HEK293 (cell line): ENCODE results near the gene CDPF1.

Experiments used
- GLIS1 ChIP-seq: fragments of 450-650 bp; formaldehyde crosslinking; IDR thresholded peaks from 2 replicates; pipeline ENCODE4 v1.5.1; 2016; ENCODE audit warnings: missing biosample characterization, missing genetic modification characterization
- HOXD13 ChIP-seq: sonication (generic); formaldehyde crosslinking; IDR thresholded peaks from 2 replicates; pipeline ENCODE4 v1.8.0; 2022; ENCODE audit warnings: missing genetic modification reagents, borderline replicate concordance
- TRIM28 ChIP-seq: IDR thresholded peaks from 2 replicates; pipeline ENCODE4 v1.6.1; 2011; ENCODE audit warnings: low read length, control low read depth, borderline replicate concordance
- ZBTB17 ChIP-seq: fragments of 450-650 bp; formaldehyde crosslinking; IDR thresholded peaks from 2 replicates; pipeline ENCODE4 v1.5.1; 2016; ENCODE audit warnings: missing biosample characterization, missing genetic modification characterization
- ZNF239 ChIP-seq: fragments of 450-650 bp; formaldehyde crosslinking; IDR thresholded peaks from 2 replicates; pipeline ENCODE4 v1.5.1; 2016; ENCODE audit warnings: missing biosample characterization, missing genetic modification characterization
- ZNF266 ChIP-seq: fragments of 450-650 bp; formaldehyde crosslinking; IDR thresholded peaks from 2 replicates; pipeline ENCODE4 v1.5.1; 2016; ENCODE audit warnings: missing biosample characterization, missing genetic modification characterization, low read depth
- ZNF324 ChIP-seq: fragments of 450-650 bp; formaldehyde crosslinking; IDR thresholded peaks from 2 replicates; pipeline ENCODE4 v1.5.1; 2016; ENCODE audit warnings: missing biosample characterization, missing genetic modification characterization
- ZNF391 ChIP-seq: fragments of 450-650 bp; formaldehyde crosslinking; IDR thresholded peaks from 2 replicates; pipeline ENCODE4 v1.5.1; 2016; ENCODE audit warnings: low read depth, missing biosample characterization, missing genetic modification characterization, borderline replicate concordance
- ZNF404 ChIP-seq: fragments of 450-650 bp; formaldehyde crosslinking; IDR thresholded peaks from 2 replicates; pipeline ENCODE4 v1.5.1; 2017; ENCODE audit warnings: missing biosample characterization, missing genetic modification characterization
- ZNF473 ChIP-seq: fragments of 450-650 bp; formaldehyde crosslinking; IDR thresholded peaks from 2 replicates; pipeline ENCODE4 v1.5.1; 2017; ENCODE audit warnings: missing biosample characterization, missing genetic modification characterization
- ZNF510 ChIP-seq: fragments of 450-650 bp; formaldehyde crosslinking; IDR thresholded peaks from 2 replicates; pipeline ENCODE4 v1.5.1; 2018; ENCODE audit warnings: mild to moderate bottlenecking, missing genetic modification characterization, missing biosample characterization; ENCODE audit not compliant: insufficient replicate concordance
- ZNF549 ChIP-seq: fragments of 450-650 bp; IDR thresholded peaks from 2 replicates; pipeline ENCODE4 v1.5.1; 2018; ENCODE audit warnings: missing biosample characterization, missing genetic modification characterization, mild to moderate bottlenecking, inconsistent platforms, moderate library complexity
- ZNF560 ChIP-seq: fragments of 450-650 bp; formaldehyde crosslinking; IDR thresholded peaks from 2 replicates; pipeline ENCODE4 v1.5.1; 2017; ENCODE audit warnings: missing biosample characterization, missing genetic modification characterization, borderline replicate concordance
- ZNF629 ChIP-seq: fragments of 450-650 bp; formaldehyde crosslinking; IDR thresholded peaks from 2 replicates; pipeline ENCODE4 v1.5.1; 2017; ENCODE audit warnings: missing biosample characterization, missing genetic modification characterization
- ZNF707 ChIP-seq: fragments of 450-650 bp; formaldehyde crosslinking; IDR thresholded peaks from 2 replicates; pipeline ENCODE4 v1.5.1; 2016; ENCODE audit warnings: missing biosample characterization, missing genetic modification characterization
- ZSCAN30 ChIP-seq: fragments of 450-650 bp; IDR thresholded peaks from 2 replicates; pipeline ENCODE4 v1.5.1; 2018; ENCODE audit warnings: missing biosample characterization, mild to moderate bottlenecking, missing genetic modification characterization, moderate library complexity
- TF ChIP-seq, protein P1 (sequence below): fragments of 450-650 bp; formaldehyde crosslinking; conservative IDR thresholded peaks from 2 replicates; pipeline ENCODE4 v1.5.1; 2016; ENCODE audit warnings: low read depth, missing biosample characterization, missing genetic modification characterization
- TF ChIP-seq, protein P2 (sequence below): fragments of 450-650 bp; formaldehyde crosslinking; IDR thresholded peaks from 2 replicates; pipeline ENCODE4 v1.5.1; 2016; ENCODE audit warnings: missing biosample characterization, missing genetic modification characterization
- TF ChIP-seq, protein P3 (sequence below): fragments of 450-650 bp; formaldehyde crosslinking; IDR thresholded peaks from 2 replicates; pipeline ENCODE4 v1.5.1; 2016; ENCODE audit warnings: missing biosample characterization, missing genetic modification characterization
- TF ChIP-seq, protein P4 (sequence below): fragments of 450-650 bp; formaldehyde crosslinking; IDR thresholded peaks from 2 replicates; pipeline ENCODE4 v1.5.1; 2016; ENCODE audit warnings: missing biosample characterization, missing genetic modification characterization
- TF ChIP-seq, protein P5 (sequence below): fragments of 450-650 bp; formaldehyde crosslinking; IDR thresholded peaks from 2 replicates; pipeline ENCODE4 v1.5.1; 2016; ENCODE audit warnings: missing biosample characterization, missing genetic modification characterization, low read depth
- TF ChIP-seq, protein P6 (sequence below): fragments of 450-650 bp; formaldehyde crosslinking; IDR thresholded peaks from 2 replicates; pipeline ENCODE4 v1.5.1; 2016; ENCODE audit warnings: missing biosample characterization, missing genetic modification characterization
- TF ChIP-seq, protein P7 (sequence below): fragments of 450-650 bp; IDR thresholded peaks from 2 replicates; pipeline ENCODE4 v1.5.1; 2018; ENCODE audit warnings: missing biosample characterization, missing genetic modification characterization

Gene CDPF1

DNA sequence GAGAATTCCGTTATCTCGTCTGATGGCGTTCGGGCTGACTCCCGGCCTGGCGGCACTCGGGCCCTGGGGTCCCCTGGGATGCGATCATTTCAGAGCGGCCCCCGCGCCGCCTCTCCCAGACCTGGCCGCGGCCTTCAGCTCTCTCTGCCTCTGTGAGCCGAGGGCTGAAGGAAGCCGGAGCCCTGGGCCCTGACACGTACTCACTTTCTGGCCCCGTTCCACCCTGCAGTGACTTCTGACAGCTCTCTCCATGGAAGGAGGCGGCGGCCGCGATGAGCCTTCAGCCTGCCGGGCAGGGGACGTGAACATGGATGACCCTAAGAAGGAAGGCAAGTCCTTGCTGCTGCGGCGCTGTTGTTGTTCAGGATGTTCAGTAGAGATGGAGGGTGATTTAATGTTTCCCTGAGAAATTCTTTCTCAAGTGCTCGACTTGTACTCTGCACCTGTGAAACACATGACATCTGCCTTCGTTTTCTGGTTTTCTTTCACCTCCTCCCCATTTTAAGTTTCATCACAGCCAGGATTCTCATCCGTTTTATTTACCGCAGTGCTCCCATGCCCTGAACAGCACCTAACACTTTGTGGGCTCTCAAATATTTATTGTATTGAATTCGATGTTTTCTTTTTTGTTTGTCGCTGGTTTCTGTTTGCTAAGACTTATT lies 47.2 kb upstream of the CDPF1 start (continued):
- TF ChIP-seq, protein P1, sequence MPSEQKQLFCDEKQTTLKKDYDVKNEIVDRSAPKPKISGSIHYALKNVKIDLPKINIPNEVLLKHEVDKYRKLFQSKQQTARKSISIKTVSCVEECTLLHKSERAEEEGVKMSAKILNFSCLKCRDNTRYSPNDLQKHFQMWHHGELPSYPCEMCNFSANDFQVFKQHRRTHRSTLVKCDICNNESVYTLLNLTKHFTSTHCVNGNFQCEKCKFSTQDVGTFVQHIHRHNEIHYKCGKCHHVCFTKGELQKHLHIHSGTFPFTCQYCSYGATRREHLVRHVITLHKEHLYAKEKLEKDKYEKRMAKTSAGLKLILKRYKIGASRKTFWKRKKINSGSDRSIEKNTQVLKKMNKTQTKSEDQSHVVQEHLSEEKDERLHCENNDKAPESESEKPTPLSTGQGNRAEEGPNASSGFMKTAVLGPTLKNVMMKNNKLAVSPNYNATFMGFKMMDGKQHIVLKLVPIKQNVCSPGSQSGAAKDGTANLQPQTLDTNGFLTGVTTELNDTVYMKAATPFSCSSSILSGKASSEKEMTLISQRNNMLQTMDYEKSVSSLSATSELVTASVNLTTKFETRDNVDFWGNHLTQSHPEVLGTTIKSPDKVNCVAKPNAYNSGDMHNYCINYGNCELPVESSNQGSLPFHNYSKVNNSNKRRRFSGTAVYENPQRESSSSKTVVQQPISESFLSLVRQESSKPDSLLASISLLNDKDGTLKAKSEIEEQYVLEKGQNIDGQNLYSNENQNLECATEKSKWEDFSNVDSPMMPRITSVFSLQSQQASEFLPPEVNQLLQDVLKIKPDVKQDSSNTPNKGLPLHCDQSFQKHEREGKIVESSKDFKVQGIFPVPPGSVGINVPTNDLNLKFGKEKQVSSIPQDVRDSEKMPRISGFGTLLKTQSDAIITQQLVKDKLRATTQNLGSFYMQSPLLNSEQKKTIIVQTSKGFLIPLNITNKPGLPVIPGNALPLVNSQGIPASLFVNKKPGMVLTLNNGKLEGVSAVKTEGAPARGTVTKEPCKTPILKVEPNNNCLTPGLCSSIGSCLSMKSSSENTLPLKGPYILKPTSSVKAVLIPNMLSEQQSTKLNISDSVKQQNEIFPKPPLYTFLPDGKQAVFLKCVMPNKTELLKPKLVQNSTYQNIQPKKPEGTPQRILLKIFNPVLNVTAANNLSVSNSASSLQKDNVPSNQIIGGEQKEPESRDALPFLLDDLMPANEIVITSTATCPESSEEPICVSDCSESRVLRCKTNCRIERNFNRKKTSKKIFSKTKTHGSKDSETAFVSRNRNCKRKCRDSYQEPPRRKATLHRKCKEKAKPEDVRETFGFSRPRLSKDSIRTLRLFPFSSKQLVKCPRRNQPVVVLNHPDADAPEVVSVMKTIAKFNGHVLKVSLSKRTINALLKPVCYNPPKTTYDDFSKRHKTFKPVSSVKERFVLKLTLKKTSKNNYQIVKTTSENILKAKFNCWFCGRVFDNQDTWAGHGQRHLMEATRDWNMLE (tag by site-specific recombination), result no peak
- TF ChIP-seq, protein P2, sequence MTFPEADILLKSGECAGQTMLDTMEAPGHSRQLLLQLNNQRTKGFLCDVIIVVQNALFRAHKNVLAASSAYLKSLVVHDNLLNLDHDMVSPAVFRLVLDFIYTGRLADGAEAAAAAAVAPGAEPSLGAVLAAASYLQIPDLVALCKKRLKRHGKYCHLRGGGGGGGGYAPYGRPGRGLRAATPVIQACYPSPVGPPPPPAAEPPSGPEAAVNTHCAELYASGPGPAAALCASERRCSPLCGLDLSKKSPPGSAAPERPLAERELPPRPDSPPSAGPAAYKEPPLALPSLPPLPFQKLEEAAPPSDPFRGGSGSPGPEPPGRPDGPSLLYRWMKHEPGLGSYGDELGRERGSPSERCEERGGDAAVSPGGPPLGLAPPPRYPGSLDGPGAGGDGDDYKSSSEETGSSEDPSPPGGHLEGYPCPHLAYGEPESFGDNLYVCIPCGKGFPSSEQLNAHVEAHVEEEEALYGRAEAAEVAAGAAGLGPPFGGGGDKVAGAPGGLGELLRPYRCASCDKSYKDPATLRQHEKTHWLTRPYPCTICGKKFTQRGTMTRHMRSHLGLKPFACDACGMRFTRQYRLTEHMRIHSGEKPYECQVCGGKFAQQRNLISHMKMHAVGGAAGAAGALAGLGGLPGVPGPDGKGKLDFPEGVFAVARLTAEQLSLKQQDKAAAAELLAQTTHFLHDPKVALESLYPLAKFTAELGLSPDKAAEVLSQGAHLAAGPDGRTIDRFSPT (tag by site-specific recombination), result no peak
- TF ChIP-seq, protein P3, sequence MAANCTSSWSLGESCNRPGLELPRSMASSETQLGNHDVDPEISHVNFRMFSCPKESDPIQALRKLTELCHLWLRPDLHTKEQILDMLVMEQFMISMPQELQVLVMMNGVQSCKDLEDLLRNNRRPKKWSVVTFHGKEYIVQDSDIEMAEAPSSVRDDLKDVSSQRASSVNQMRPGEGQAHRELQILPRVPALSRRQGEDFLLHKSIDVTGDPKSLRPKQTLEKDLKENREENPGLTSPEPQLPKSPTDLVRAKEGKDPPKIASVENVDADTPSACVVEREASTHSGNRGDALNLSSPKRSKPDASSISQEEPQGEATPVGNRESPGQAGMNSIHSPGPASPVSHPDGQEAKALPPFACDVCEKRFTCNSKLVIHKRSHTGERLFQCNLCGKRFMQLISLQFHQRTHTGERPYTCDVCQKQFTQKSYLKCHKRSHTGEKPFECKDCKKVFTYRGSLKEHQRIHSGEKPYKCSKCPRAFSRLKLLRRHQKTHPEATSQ (tag by site-specific recombination), result no peak
- TF ChIP-seq ZBTB17 (tag by site-specific recombination) (peak; percentile 37; the same call in 1 of the 2 replicates), GLIS1 (peak; percentile 24; the same call in 1 of the 2 replicates), TRIM28 (no peak), ZNF510 (tag by site-specific recombination) (no peak), ZNF549 (tag by site-specific recombination) (no peak), HOXD13 (CRISPR knock-in tag) (no peak), ZNF629 (tag by site-specific recombination) (no peak), ZNF266 (tag by site-specific recombination) (no peak), ZNF239 (tag by site-specific recombination) (no peak), ZNF707 (tag by site-specific recombination) (no peak), ZNF391 (tag by site-specific recombination) (no peak), ZNF560 (no peak), ZNF404 (no peak), ZNF324 (tag by site-specific recombination) (no peak), ZSCAN30 (tag by site-specific recombination) (no peak), ZNF473 (tag by site-specific recombination) (no peak)
- TF ChIP-seq, protein P4, sequence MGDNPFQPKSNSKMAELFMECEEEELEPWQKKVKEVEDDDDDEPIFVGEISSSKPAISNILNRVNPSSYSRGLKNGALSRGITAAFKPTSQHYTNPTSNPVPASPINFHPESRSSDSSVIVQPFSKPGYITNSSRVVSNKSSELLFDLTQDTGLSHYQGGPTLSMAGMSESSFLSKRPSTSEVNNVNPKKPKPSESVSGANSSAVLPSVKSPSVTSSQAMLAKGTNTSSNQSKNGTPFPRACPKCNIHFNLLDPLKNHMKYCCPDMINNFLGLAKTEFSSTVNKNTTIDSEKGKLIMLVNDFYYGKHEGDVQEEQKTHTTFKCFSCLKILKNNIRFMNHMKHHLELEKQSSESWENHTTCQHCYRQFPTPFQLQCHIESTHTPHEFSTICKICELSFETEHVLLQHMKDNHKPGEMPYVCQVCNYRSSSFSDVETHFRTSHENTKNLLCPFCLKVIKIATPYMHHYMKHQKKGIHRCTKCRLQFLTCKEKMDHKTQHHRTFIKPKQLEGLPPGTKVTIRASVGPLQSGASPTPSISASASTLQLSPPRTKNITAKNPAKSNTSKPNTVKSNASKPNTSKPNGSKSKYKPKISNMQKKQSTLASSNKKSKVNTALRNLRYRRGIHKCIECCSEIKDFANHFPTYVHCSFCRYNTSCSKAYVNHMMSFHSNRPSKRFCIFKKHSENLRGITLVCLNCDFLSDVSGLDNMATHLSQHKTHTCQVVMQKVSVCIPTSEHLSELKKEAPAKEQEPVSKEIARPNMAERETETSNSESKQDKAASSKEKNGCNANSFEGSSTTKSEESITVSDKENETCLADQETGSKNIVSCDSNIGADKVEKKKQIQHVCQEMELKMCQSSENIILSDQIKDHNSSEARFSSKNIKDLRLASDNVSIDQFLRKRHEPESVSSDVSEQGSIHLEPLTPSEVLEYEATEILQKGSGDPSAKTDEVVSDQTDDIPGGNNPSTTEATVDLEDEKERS (tag by site-specific recombination), result no peak
- TF ChIP-seq, protein P5, sequence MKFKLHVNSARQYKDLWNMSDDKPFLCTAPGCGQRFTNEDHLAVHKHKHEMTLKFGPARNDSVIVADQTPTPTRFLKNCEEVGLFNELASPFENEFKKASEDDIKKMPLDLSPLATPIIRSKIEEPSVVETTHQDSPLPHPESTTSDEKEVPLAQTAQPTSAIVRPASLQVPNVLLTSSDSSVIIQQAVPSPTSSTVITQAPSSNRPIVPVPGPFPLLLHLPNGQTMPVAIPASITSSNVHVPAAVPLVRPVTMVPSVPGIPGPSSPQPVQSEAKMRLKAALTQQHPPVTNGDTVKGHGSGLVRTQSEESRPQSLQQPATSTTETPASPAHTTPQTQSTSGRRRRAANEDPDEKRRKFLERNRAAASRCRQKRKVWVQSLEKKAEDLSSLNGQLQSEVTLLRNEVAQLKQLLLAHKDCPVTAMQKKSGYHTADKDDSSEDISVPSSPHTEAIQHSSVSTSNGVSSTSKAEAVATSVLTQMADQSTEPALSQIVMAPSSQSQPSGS (tag by site-specific recombination), result no peak
- TF ChIP-seq, protein P6, sequence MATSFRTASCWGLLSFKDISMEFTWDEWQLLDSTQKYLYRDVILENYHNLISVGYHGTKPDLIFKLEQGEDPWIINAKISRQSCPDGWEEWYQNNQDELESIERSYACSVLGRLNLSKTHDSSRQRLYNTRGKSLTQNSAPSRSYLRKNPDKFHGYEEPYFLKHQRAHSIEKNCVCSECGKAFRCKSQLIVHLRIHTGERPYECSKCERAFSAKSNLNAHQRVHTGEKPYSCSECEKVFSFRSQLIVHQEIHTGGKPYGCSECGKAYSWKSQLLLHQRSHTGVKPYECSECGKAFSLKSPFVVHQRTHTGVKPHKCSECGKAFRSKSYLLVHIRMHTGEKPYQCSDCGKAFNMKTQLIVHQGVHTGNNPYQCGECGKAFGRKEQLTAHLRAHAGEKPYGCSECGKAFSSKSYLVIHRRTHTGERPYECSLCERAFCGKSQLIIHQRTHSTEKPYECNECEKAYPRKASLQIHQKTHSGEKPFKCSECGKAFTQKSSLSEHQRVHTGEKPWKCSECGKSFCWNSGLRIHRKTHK (tag by site-specific recombination), result no peak
- TF ChIP-seq, protein P7, sequence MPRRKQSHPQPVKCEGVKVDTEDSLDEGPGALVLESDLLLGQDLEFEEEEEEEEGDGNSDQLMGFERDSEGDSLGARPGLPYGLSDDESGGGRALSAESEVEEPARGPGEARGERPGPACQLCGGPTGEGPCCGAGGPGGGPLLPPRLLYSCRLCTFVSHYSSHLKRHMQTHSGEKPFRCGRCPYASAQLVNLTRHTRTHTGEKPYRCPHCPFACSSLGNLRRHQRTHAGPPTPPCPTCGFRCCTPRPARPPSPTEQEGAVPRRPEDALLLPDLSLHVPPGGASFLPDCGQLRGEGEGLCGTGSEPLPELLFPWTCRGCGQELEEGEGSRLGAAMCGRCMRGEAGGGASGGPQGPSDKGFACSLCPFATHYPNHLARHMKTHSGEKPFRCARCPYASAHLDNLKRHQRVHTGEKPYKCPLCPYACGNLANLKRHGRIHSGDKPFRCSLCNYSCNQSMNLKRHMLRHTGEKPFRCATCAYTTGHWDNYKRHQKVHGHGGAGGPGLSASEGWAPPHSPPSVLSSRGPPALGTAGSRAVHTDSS (tag by site-specific recombination), result no peak
